Transverse colon (tissue), 3 donors: ENCODE data around the gene TMED3.

ENCODE experiments used
- EP300 ChIP-seq: sonication (generic); formaldehyde crosslinking; IDR thresholded peaks from one replicate; pipeline ENCODE4 v1.6.1; 2017; ENCODE audit warnings: antibody characterized with exemption, low read depth
- POLR2A ChIP-seq: fragments of 450-650 bp; IDR thresholded peaks from one replicate; pipeline ENCODE4 v1.6.1; 2016; ENCODE audit warnings: antibody characterized with exemption, mild to moderate bottlenecking, moderate library complexity
- TF ChIP-seq, protein P1 (sequence below), 5 experiments: fragments of 200-600 bp in 3 of 5; fragments of 450-650 bp in 2 of 5; sonication (generic) in 3 of 5; IDR thresholded peaks; 1 replicate in 2 of 5; 2 replicates in 3 of 5; pipeline ENCODE4 v1.5.1; 2016 to 2017; ENCODE audit warnings: antibody characterized with exemption in 5 of 5, inconsistent platforms in 3 of 5, mild to moderate bottlenecking in 2 of 5, moderate library complexity in 1 of 5

GRCh38 chr15:79283252-79284048 is 27.5 kb upstream of the TMED3 start:
- TF ChIP-seq, protein P1, sequence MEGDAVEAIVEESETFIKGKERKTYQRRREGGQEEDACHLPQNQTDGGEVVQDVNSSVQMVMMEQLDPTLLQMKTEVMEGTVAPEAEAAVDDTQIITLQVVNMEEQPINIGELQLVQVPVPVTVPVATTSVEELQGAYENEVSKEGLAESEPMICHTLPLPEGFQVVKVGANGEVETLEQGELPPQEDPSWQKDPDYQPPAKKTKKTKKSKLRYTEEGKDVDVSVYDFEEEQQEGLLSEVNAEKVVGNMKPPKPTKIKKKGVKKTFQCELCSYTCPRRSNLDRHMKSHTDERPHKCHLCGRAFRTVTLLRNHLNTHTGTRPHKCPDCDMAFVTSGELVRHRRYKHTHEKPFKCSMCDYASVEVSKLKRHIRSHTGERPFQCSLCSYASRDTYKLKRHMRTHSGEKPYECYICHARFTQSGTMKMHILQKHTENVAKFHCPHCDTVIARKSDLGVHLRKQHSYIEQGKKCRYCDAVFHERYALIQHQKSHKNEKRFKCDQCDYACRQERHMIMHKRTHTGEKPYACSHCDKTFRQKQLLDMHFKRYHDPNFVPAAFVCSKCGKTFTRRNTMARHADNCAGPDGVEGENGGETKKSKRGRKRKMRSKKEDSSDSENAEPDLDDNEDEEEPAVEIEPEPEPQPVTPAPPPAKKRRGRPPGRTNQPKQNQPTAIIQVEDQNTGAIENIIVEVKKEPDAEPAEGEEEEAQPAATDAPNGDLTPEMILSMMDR (IDR thresholded peaks at IDR 0.05) = no peak
- TF ChIP-seq POLR2A (no peak), EP300 (no peak)
